ENCODE results near the gene EHMT1.
"Not testable (repeated sequence)": the region's sequence is repeated elsewhere in the genome, so short reads cannot be mapped to it uniquely, and the experiment has no call there.

Gene EHMT1

GRCh38 chr9:137880160-137880975, 261.6 kb downstream of the EHMT1 start:
- Histone ChIP-seq H3K9ac (ENCODE audit: insufficient read length) (no peak overlapping the region), H3K36me3 (ENCODE audit: insufficient read depth, low read length) (no peaks in the 10 kb centered on the region), H3K9me3 (ENCODE audit: low read depth, low read length) (no peaks in the 10 kb centered on the region), H3K27ac (no peak overlapping the region), H3K4me3 (no peak overlapping the region)
- no peak for DNase-seq (ENCODE audit: low read depth, low spot score)
- TF ChIP-seq FOXP2 (optimal IDR thresholded peaks at IDR 0.05; ENCODE audit: control extremely low read depth, extremely low read length, insufficient read depth) = no peak
- TF ChIP-seq POLR2AphosphoS5 (IDR thresholded peaks at IDR 0.05; ENCODE audit: borderline replicate concordance, low read depth, low read length) = no peak
- TF ChIP-seq EZH2 (IDR thresholded peaks at IDR 0.05) = no peak

DNA sequence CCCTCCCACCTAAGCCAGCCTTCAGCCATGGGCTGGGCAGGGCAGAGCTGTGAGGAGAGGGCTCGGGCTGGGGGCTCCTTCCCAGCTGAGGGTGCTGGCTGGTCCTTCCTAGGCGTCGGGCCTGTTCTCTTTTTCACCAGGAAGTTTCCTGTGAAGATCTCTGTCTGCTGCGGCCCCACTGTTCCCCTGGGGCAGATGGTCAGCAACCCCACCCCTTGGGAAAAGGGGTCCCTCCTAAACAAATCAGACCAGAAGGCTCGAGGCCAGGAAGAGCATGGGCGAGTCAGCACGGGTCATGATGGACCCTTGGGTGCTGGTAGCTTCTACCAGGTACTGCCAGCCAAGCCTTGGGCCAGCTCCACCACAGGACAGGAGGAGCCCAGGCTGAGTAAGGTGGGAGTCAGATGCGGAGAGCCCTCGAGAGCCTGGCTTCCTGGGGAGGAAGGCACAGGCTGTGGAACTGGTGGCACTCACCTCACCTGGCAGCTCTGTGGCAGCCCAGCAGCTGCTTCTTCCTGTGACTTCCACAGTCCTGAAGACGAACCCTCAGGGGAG, 262.2 kb downstream of the EHMT1 start:
- H3K4me3 ChIP-seq = no peak overlapping the region
- no peaks in the 10 kb centered on the region for H3K9me3 ChIP-seq (ENCODE audit: low read depth, low read length)
- no peak for TF ChIP-seq POLR2AphosphoS5 (IDR thresholded peaks at IDR 0.05; ENCODE audit: borderline replicate concordance, low read depth, low read length)
- TF ChIP-seq EZH2 (IDR thresholded peaks at IDR 0.05) = no peak
- no peak for TF ChIP-seq FOXP2 (optimal IDR thresholded peaks at IDR 0.05; ENCODE audit: control extremely low read depth, extremely low read length, insufficient read depth)
- no peaks in the 10 kb centered on the region for H3K36me3 ChIP-seq (ENCODE audit: insufficient read depth, low read length)
- no peak overlapping the region for H3K27ac ChIP-seq
- DNase-seq (ENCODE audit: low read depth, low spot score) = no peak
- H3K9ac ChIP-seq (ENCODE audit: insufficient read length) = no peak overlapping the region

DNA sequence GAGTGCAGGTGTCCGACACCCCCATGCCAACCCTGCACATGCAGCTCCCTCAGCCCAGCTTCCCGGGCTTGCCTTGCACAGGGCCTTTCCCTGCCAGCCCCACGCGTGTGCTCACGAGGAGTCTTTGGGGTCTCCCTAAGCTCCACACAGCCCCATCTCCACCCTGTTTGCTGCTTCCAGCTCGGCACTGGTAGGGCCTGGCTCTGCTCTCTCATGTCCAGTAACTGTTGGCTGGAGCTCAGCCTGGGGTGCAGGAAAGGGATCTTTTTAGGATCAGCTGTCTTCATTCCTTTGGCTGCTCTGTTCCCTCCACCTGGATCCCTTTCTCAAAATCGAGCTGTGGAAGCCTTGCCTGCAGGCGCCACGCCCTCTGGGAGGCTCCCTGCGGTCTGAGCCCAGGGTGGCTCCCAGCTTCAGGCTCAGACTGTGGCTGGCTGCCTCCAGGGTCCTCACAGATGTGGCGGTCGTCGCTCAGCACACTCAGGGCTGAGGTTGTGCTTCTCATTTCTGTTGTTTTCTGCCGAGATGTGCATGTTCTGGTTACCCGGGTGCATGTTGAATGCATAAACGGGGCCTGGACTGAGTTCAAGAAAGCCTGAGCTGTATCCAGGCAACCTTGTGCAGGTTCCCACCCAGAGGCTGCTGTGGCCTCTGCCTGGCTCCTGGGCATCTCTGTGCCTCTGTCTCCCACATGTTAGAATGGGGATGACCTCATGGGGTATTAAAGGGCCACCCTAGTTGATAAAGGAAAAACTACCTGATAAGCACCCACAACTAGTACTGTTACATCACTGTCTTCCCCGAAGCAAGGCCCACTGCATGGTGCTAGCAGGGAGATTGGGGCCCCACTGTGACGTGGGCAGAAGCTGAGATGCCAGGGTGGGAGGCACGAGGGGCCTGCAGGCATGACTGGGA, 263.0 kb downstream of the EHMT1 start:
- Histone ChIP-seq H3K9me3 (ENCODE audit: low read depth, low read length) (no peaks in the 10 kb centered on the region), H3K4me3 (no peak overlapping the region), H3K36me3 (ENCODE audit: insufficient read depth, low read length) (no peaks in the 10 kb centered on the region), H3K9ac (ENCODE audit: insufficient read length) (no peak overlapping the region), H3K27ac (no peak overlapping the region)
- TF ChIP-seq EZH2 (IDR thresholded peaks at IDR 0.05) = no peak
- TF ChIP-seq POLR2AphosphoS5 (IDR thresholded peaks at IDR 0.05; ENCODE audit: borderline replicate concordance, low read depth, low read length) = no peak
- no peak for TF ChIP-seq FOXP2 (optimal IDR thresholded peaks at IDR 0.05; ENCODE audit: control extremely low read depth, extremely low read length, insufficient read depth)
- DNase-seq (ENCODE audit: low read depth, low spot score) = no peak

DNA sequence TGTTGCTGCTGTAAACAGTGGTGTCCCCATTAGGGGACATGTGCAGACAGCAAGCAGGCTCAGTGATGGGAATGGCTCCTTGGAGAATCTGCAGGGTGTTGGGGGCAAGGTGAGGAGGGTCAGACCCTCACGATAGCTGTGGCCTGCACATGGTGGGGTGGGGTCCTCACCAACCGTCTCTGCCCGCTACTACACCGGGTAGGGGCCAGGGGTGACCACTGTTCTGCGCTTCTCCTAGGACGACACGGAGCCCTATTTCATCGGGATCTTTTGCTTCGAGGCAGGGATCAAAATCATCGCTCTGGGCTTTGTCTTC, 263.7 kb downstream of the EHMT1 start:
- no peak for DNase-seq (ENCODE audit: low read depth, low spot score)
- Histone ChIP-seq H3K36me3 (ENCODE audit: insufficient read depth, low read length) (no peaks in the 10 kb centered on the region), H3K4me3 (no peak overlapping the region), H3K27ac (no peak overlapping the region), H3K9ac (ENCODE audit: insufficient read length) (no peak overlapping the region), H3K9me3 (ENCODE audit: low read depth, low read length) (no peaks in the 10 kb centered on the region)
- TF ChIP-seq POLR2AphosphoS5 (IDR thresholded peaks at IDR 0.05; ENCODE audit: borderline replicate concordance, low read depth, low read length) = no peak
- no peak for TF ChIP-seq EZH2 (IDR thresholded peaks at IDR 0.05)
- TF ChIP-seq FOXP2 (optimal IDR thresholded peaks at IDR 0.05; ENCODE audit: control extremely low read depth, extremely low read length, insufficient read depth) = no peak

- H3K27ac ChIP-seq; H3K9me3 ChIP-seq (ENCODE audit: low read depth, low read length); H3K9ac ChIP-seq (ENCODE audit: insufficient read length); H3K36me3 ChIP-seq (ENCODE audit: insufficient read depth, low read length); DNase-seq (ENCODE audit: low read depth, low spot score); H3K4me3 ChIP-seq: not testable (repeated sequence)
Observed at GRCh38 chr9:137883977-137884376, 265.2 kb downstream of the EHMT1 start.

- H3K9me3 ChIP-seq (ENCODE audit: low read depth, low read length); H3K4me3 ChIP-seq; H3K27ac ChIP-seq; DNase-seq (ENCODE audit: low read depth, low spot score); H3K36me3 ChIP-seq (ENCODE audit: insufficient read depth, low read length); H3K9ac ChIP-seq (ENCODE audit: insufficient read length): not testable (repeated sequence)
Observed at GRCh38 chr9:137884547-137884946, 265.7 kb downstream of the EHMT1 start.

- not testable (repeated sequence) for DNase-seq (ENCODE audit: low read depth, low spot score); H3K27ac ChIP-seq; H3K4me3 ChIP-seq; H3K9me3 ChIP-seq (ENCODE audit: low read depth, low read length); H3K9ac ChIP-seq (ENCODE audit: insufficient read length); H3K36me3 ChIP-seq (ENCODE audit: insufficient read depth, low read length)
Observed at GRCh38 chr9:137885121-137885520, 266.3 kb downstream of the EHMT1 start.
